ENCODE measurements around the gene PARL.
"Not testable (repeated sequence)": the region's sequence is repeated elsewhere in the genome, so short reads cannot be mapped to it uniquely, and the experiment has no call there.

The PARL gene

DNA sequence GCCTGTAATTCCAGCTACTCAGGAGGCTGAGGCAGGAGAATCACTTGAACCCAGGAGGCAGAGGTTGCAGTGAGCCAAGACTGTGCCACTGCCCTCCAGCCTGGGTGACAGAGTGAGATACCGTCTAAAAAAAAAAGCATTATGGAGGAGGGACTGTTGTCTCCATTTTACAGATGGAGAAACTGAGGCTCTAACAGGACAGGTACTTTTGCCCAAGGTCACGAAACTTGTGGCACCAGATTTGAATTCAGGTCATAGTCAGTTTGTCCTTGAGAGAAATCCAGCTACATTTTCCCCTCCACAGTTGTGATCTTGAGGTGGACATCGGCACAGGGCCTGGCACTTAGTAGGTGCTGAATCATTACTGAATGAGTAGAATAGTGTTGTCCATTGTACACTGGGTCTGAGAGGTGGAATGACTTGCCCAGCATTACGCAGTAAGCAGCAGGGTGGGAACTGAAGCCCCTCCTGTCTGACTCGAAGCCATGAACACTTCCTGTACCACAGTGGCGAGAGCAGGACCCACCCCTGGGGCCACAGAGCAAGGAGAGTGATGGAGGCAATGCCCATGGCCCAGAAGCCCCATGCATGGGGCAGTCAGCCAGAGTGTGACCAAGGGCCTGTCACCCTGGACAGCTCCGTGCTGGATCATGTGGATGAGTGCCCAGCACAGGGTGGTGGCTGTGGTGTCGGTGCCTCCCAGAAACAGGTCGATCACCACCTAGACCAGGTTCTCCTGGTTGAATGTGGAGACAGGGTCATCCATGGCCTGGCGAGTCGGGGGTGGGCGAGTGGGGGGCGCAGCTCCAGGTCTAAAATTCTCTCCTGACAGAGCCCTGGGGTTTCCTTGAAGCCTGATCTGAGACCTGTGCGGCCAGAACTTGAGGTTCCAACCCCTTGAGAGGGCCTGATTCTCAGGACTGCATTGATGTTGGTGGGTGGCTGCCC, 20.4 kb upstream of the PARL start:
- no peak for DNase-seq (ENCODE audit: low spot score)

DNA sequence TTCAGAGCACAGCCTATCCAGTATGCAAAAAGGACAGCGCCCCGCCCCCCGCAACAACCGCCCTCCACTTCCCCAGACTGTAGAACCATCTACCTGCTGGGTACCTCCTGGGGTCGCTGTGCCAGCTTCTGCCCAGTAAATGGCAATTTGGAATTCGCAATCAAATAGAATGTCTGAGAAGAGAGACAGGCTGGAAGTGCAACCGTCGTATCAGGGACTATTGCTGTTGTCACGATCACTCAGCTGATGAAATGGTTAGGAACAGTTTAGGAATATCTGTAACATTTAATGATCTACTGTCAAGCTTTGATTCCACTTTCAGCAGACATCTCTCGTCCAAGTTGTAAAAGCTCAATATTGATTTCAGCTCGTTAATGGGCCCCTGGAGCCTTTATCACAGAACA, 13.3 kb upstream of the PARL start:
- DNase-seq (ENCODE audit: low spot score), result no peak

- DNase-seq (ENCODE audit: low spot score), result no peak
Measured at GRCh38 chr3:183897606-183898005, 12.9 kb upstream of the PARL start.

DNA sequence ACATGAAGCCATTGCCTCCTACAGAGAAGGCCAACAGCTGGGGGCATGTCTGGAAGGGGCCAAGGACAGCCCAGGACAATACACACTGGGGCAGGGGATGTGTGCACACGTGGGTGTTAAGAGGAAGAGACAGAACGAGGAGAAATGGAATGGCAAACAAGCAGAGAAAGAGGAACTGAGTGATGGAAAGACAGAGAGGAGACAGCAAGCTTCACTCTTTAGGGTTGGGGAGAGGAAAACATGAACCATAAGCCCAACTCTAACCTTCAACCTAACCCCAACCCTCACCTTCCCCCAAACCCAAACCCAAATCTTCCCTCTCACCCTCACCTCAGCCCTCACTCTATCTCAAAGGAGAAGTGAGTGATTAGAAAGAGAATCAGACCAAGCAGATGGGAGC, 11.9 kb upstream of the PARL start:
- no peak for DNase-seq (ENCODE audit: low spot score)

DNA sequence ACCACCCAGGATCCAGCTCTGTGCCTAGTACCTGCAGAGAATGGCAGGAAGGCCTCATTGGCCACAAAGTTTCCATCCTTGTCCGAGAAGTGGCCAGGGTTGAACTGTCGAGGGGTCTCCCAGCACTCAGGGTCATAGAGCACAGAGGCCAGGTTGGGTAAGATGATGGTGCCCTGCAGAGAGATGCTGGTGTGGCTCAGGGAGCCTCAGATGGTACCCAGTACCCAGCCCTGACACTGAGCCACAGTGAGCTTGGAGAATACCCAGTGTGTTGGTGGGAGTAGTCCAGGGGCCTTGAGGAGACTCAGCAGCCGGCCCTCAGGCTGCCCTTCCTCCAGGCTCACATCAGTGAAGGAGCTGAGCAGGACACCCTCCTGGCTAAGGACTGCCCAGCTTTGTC, 11.5 kb upstream of the PARL start:
- DNase-seq (ENCODE audit: low spot score), result no peak

DNA sequence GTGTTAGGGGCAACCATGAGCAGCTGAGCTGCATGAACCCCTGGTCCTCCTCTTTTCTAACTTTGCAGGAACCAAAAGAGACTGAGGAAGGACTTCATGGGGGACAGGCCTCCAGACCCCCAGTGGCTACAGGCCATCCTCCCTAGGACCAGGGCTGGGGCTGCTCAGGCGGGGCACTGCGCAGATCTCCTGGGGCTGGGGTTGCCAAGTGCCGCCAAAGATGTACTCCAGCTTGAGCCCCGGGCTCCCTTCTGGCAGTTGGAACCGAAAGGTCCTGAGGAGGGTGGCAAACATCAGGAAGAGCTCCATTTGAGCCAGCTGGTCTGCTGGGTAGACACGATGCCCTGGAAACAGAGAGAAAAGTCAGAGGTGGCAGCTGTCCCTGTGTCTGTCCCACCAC, 11.1 kb upstream of the PARL start:
- DNase-seq (ENCODE audit: low spot score), result no peak

DNA sequence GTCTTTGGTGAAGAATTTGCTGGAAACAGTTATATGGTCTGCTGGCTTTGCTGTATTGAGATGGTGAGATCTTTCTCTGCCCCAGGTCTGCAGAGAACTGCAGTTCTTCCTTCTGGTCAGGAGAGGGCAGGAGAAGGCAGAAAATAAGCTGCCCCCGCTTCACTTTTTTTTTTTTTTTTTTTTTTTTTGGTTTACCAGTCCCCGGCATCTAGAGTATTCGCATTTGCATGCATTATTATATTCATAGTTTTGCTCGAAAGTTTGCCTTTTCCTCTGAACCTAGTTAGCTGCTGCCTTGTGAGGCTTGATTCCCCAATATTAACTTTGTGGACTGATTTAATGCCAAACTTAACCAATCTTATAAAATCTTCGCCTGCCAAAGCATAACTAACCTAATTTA, 10.6 kb upstream of the PARL start:
- peak; percentile 80 for DNase-seq (ENCODE audit: low spot score)

- no peak for DNase-seq (ENCODE audit: low spot score)
Measured at GRCh38 chr3:183892610-183893214, 8.0 kb upstream of the PARL start.

DNA sequence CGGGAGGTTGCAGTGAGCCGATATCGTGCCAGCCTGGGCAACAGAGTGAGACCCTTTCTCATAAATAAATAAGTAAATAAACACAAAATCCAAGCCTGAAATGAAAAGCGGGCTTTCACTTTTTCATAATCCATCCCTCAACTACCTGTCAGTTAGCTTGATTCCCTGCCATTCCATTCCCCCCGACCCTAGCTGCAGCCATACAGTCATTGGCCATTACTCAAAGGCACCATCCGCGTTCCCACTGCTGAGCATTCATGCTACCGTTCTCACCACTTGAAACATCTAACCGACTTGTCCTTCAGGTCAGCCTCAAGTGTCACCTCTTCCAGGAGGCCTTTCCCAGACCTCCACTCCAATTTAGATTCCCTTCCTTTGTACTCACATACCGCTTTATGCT, 1.1 kb upstream of the PARL start:
- no peak for DNase-seq (ENCODE audit: low spot score)

DNA sequence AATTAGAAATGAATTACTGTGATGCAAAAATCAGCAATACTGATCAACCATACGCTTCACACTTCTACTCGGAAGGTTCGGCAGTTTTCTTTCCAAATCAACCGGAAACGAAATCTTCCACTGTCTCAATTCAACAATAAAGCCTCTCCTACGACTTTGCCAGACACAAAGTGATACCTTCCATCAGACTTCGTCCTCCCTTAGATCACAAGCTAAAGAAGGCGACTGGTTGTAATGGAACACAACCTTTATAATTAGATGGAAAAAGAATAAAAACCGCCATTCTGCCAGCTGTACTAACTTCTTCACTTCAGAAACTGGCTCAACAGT, 618 bp downstream of the PARL start:
- peak; percentile 40 for DNase-seq (ENCODE audit: low spot score)

DNA sequence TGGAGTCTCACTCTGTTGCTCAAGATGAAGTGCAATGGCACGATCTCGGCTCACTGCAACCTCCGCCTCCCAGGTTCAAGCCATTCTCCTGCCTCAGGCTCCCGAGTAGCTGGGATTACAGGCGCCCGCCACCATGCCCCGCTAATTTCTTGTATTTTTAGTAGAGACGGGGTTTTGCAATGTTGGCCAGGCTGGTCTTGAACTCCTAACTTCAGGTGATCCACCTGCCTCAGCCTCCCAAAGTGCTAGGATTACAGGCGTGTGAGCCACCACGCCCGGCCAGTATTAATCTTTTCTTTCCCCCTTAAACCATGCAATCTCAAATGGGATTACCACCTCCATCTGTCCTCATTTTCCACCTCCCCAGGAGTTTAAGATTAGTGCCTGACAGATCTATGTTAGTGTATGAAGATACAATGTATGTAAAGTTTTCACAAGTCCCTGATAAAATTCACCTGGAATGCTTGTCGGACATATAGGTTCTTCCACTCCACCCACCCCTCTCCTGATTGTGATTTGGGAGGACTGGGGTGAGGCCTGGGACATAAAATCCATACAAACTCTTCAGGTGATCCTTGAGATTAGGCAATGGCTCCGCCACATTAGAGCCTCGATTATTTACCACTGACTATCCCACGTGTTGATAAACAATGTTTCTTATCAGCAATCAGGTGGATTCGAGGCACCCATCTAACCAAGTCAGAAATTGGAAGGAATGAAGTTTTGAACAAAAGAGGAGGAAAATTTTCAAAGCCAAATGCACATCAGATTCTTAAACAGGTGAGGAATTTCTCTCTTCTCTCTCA, 1.2 kb downstream of the PARL start:
- no peak for DNase-seq (ENCODE audit: low spot score)

GRCh38 chr3:183880121-183880520, 4.6 kb downstream of the PARL start:
- DNase-seq (ENCODE audit: low spot score), result no peak

- DNase-seq (ENCODE audit: low spot score), result no peak
Measured at GRCh38 chr3:183879243-183879642, 5.4 kb downstream of the PARL start.

DNA sequence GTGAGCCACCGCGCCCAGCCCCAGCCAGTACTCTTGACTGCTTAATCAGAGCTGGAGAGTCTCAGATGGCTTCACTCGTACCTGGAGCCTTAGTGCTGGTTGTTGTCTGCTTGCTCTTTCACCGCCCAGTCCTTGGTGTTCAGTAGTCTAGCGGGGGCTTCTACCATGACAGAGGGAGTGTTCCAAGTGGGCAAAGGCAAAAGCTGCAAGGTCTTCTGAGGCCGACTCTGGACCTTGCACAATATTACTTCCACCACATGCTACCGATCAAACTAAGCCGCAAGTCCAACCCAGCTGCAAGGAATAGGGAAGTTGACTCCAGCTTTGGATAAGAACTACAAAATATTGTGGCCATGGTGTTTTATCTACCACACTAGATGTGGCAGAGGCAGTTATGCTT, 6.6 kb downstream of the PARL start:
- DNase-seq (ENCODE audit: low spot score), result no peak

DNA sequence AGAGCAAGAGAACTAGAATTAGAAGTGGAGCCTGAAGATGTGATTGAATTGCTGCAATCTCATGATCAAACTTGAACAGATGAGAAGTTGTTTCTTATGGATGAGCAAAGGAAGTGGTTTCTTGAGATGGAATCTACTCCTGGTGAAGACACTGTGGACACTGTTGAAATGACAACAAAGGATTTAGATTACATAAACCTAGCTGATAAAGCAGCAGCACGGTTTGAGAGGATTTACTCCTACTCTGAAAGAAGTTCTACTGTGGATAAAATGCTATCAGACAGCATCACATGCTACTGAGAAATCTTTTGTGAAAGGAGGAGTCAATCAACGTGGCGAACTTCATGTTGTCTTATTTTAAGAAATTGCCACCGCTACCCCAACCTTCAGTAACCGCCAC, 7.5 kb downstream of the PARL start:
- DNase-seq (ENCODE audit: low spot score), result not testable (repeated sequence)

- no peak for DNase-seq (ENCODE audit: low spot score)
Measured at GRCh38 chr3:183875411-183875810, 9.3 kb downstream of the PARL start.

DNA sequence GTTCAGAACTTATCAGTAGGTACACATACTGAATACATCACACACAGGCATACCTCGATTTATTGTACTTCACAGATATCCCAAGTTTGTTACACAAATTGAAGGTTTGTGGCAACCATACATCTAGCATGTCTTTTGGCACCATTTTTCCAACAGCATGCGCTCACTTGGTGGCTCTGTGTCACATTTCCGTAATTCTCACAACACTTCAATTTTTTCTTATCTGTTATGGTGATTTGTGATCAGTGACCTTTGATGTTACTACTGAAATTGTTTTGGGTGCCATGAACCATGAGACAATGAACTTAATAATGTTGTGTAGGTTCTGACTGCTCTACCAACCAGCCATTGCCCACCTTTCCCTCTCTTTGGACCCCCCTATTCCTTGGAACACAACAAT, 10.8 kb downstream of the PARL start:
- no peak for DNase-seq (ENCODE audit: low spot score)

DNA sequence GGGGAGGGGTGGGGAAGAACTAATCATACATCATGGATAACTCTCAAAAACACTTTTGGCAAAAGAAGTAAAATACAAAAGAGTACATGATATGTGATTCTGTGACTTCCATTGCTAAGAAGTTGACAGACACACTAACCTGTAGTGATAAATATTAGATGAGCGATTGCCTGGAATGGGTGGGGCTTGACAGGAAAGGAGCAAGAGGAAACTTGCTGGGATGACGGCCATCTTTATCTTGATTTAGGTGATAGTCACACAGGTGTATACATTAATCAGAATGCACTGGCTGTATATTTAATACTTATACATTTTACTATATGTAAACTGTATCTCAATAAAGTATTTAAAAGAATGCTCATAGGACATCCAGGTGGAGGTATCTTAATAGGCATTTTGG, 13.1 kb downstream of the PARL start:
- no peak for DNase-seq (ENCODE audit: low spot score)

DNA sequence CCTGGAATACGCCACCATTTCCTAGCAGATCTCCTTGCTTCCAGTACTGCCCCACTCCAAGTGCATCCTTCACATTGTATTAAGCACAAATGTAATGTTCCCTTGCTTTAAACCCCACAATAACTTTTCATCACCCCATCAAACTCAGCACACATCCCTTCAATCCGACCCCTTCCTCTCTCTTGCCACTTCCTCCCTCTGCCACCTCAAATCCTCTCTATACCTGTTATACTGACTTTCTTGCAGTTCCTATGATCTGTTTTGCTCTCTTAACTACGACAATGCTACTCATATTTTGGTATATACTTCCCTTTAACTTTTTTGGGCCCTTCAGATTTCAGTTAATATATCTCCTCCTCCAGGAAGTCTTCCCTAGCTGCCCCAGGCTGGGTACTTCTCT, 14.1 kb downstream of the PARL start:
- no peak for DNase-seq (ENCODE audit: low spot score)

DNA sequence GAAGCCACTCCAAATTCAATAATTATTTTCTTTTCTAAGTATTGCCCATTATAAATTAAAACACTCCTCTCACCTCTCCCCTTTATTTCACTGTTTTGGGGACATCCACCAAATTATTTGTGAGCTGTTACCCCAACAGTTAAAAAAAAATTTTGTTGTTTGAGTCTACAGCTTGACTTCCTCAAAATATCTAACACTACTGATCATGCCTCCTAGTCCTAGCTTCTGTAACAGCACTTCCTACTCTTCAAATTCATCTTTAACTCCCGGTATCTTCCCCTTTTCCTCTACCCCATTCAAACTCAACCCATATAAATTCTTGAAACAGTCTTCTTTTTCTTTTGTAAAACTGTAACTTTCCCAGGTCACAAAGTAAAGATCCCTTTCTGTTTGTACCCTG, 15.9 kb downstream of the PARL start:
- no peak for DNase-seq (ENCODE audit: low spot score)

GRCh38 chr3:183862610-183863009, 22.1 kb downstream of the PARL start:
- no peak for DNase-seq (ENCODE audit: low spot score)

- DNase-seq (ENCODE audit: low spot score), result no peak
Measured at GRCh38 chr3:183857863-183858262, 26.8 kb downstream of the PARL start.
